H9 (cell line): ENCODE data around the gene FGFR4. TPM values are rescaled to one million over a fixed set of nuclear protein-coding genes. Genes with fewer than 3 reads are reported as not detected.

ENCODE experiments used
- DNase-seq: peaks from one replicate; pipeline ENCODE4 v3.0.0-alpha.2; 2017
- H2AFZ ChIP-seq: one replicate; pipeline ENCODE4 v1.6.1; 2013; ENCODE audit warnings: mild to moderate bottlenecking, low read length, control low read depth, moderate library complexity
- H2AK5ac ChIP-seq: 2 replicates; pipeline ENCODE4 v1.6.1; 2013; ENCODE audit warnings: low read length, control low read depth, mixed read lengths; ENCODE audit not compliant: insufficient read length
- H2BK120ac ChIP-seq: one replicate; pipeline ENCODE4 v1.6.1; 2013; ENCODE audit warnings: low read depth, mild to moderate bottlenecking, low read length, control low read depth, inconsistent platforms; ENCODE audit not compliant: poor library complexity, severe bottlenecking
- H2BK12ac ChIP-seq: 2 replicates; pipeline ENCODE4 v1.6.1; 2013; ENCODE audit warnings: low read length, control low read depth, mixed read lengths, low read depth; ENCODE audit not compliant: insufficient read length
- H2BK15ac ChIP-seq: 2 replicates; pipeline ENCODE4 v1.6.1; 2013; ENCODE audit warnings: low read depth, low read length, control low read depth
- H2BK20ac ChIP-seq: one replicate; pipeline ENCODE4 v1.6.1; 2013; ENCODE audit warnings: low read depth, mild to moderate bottlenecking, low read length, control low read depth, inconsistent platforms; ENCODE audit not compliant: poor library complexity, severe bottlenecking
- H2BK5ac ChIP-seq: 2 replicates; pipeline ENCODE4 v1.6.1; 2013; ENCODE audit warnings: low read length, control low read depth, mixed read lengths; ENCODE audit not compliant: insufficient read length
- H3K14ac ChIP-seq: 2 replicates; pipeline ENCODE4 v1.6.1; 2013; ENCODE audit warnings: low read length, control low read depth; ENCODE audit not compliant: insufficient read depth
- H3K18ac ChIP-seq: 2 replicates; pipeline ENCODE4 v1.6.1; 2013; ENCODE audit warnings: low read depth, mild to moderate bottlenecking, mixed read lengths, low read length, control low read depth; ENCODE audit not compliant: insufficient read length
- H3K23ac ChIP-seq: 2 replicates; pipeline ENCODE4 v1.6.1; 2013; ENCODE audit warnings: low read length, control low read depth, mixed read lengths, low read depth; ENCODE audit not compliant: insufficient read length
- H3K23me2 ChIP-seq: 2 replicates; pipeline ENCODE4 v1.6.1; 2013; ENCODE audit warnings: low read depth, mild to moderate bottlenecking, mixed read lengths, low read length, control low read depth; ENCODE audit not compliant: insufficient read length, poor library complexity, severe bottlenecking
- H3K27ac ChIP-seq: 2 replicates; pipeline ENCODE4 v1.5.1; 2013; ENCODE audit warnings: low read length, control low read depth, mixed read lengths, low read depth; ENCODE audit not compliant: insufficient read length
- H3K27me3 ChIP-seq: 2 replicates; pipeline ENCODE4 v1.6.1; 2013; ENCODE audit warnings: low read length, control low read depth, inconsistent platforms; ENCODE audit not compliant: insufficient read depth
- H3K4ac ChIP-seq: 2 replicates; pipeline ENCODE4 v1.6.1; 2013; ENCODE audit warnings: low read depth, mild to moderate bottlenecking, control low read depth, inconsistent platforms, low read length, moderate library complexity
- H3K4me1 ChIP-seq: 2 replicates; pipeline ENCODE4 v1.6.1; 2013; ENCODE audit warnings: low read length, control low read depth, inconsistent platforms; ENCODE audit not compliant: insufficient read depth
- H3K4me2 ChIP-seq: 2 replicates; pipeline ENCODE4 v1.6.1; 2013; ENCODE audit warnings: low read length, control low read depth, mixed read lengths; ENCODE audit not compliant: insufficient read length, insufficient read depth
- H3K56ac ChIP-seq: 2 replicates; pipeline ENCODE4 v1.6.1; 2013; ENCODE audit warnings: low read depth, mild to moderate bottlenecking, mixed read lengths, low read length, control low read depth; ENCODE audit not compliant: insufficient read length
- H3K79me1 ChIP-seq: 2 replicates; pipeline ENCODE4 v1.6.1; 2013; ENCODE audit warnings: low read depth, mild to moderate bottlenecking, moderate library complexity, low read length, control low read depth, inconsistent platforms; ENCODE audit not compliant: insufficient read depth, poor library complexity, severe bottlenecking
- H3K79me2 ChIP-seq: 2 replicates; pipeline ENCODE4 v1.6.1; 2013; ENCODE audit warnings: low read length, control low read depth, inconsistent platforms; ENCODE audit not compliant: insufficient read depth
- H3K9ac ChIP-seq: 2 replicates; pipeline ENCODE4 v1.6.1; 2013; ENCODE audit warnings: low read length, control low read depth, mixed read lengths; ENCODE audit not compliant: insufficient read length; ENCODE audit errors: extremely low read depth
- H3K9me3 ChIP-seq: one replicate; pipeline ENCODE4 v1.6.1; 2013; ENCODE audit warnings: low read depth, low read length, inconsistent platforms; ENCODE audit not compliant: control insufficient read depth
- H3T11ph ChIP-seq: one replicate; pipeline ENCODE4 v1.6.1; 2013; ENCODE audit warnings: mild to moderate bottlenecking, low read length, control low read depth, inconsistent platforms
- H4K20me1 ChIP-seq: one replicate; pipeline ENCODE4 v1.6.1; 2013; ENCODE audit not compliant: control insufficient read depth, insufficient read length, insufficient read depth
- H4K5ac ChIP-seq: 2 replicates; pipeline ENCODE4 v1.6.1; 2013; ENCODE audit warnings: low read depth, mild to moderate bottlenecking, mixed read lengths, low read length, control low read depth; ENCODE audit not compliant: insufficient read length
- H4K8ac ChIP-seq: replicated peaks from 2 replicates; pipeline ENCODE4 v1.6.1; 2013; ENCODE audit warnings: low read length, control low read depth, mixed read lengths, low read depth; ENCODE audit not compliant: insufficient read length
- H4K91ac ChIP-seq: 2 replicates; pipeline ENCODE4 v1.6.1; 2013; ENCODE audit warnings: low read depth, mild to moderate bottlenecking, moderate library complexity, mixed read lengths, low read length, control low read depth; ENCODE audit not compliant: insufficient read length
- H3K27ac Mint-ChIP-seq, 3 experiments: 2 replicates in 2 of 3; 3 replicates in 1 of 3; pipeline ENCODE4 v1.8.0; 2020 to 2021; ENCODE audit warnings: mixed read lengths in 3 of 3, mild to moderate bottlenecking in 1 of 3, moderate library complexity in 1 of 3
- H3K27me3 Mint-ChIP-seq: 2 replicates; pipeline ENCODE4 v1.8.0; 2021; ENCODE audit warnings: low read depth, mild to moderate bottlenecking, moderate library complexity, mixed read lengths
- H3K36me3 Mint-ChIP-seq, 3 experiments: 2 replicates in 2 of 3; 3 replicates in 1 of 3; pipeline ENCODE4 v1.8.0; 2020 to 2021; ENCODE audit warnings: low read depth in 3 of 3, mixed read lengths in 3 of 3; ENCODE audit not compliant: insufficient read depth in 1 of 3
- H3K4me1 Mint-ChIP-seq, 2 experiments: 2 replicates each; pipeline ENCODE4 v1.8.0; 2020; ENCODE audit warnings: mixed read lengths in 2 of 2
- H3K4me3 Mint-ChIP-seq, 2 experiments: 2 replicates in 1 of 2; 3 replicates in 1 of 2; pipeline ENCODE4 v1.8.0; 2020 to 2021; ENCODE audit warnings: mild to moderate bottlenecking in 2 of 2, mixed read lengths in 2 of 2, moderate library complexity in 1 of 2
- H3K9me3 Mint-ChIP-seq, 2 experiments: 2 replicates in 1 of 2; 3 replicates in 1 of 2; pipeline ENCODE4 v1.8.0; 2020; ENCODE audit warnings: mild to moderate bottlenecking in 2 of 2, mixed read lengths in 2 of 2, moderate library complexity in 1 of 2
- CTCF ChIP-seq: fragments of 200-600 bp; sonication (generic); conservative IDR thresholded peaks from 3 replicates; pipeline ENCODE4 v1.8.0; 2021; ENCODE audit warnings: antibody characterized with exemption, mild to moderate bottlenecking
- WGBS: extraction: QIAGEN DNeasy Blood & Tissue Kit; methylation state at CpG from one replicate; pipeline ENCODE4 v1.1.7; 2013; ENCODE audit warnings: missing lambda C conversion rate, low lambda C conversion rate, mixed read lengths; ENCODE audit not compliant: insufficient read length; ENCODE audit errors: extremely low coverage; 5-methylcytosine and 5-hydroxymethylcytosine counted together
- total RNA-seq: library from RNA; stranded (reverse); gene quantifications from 2 replicates; pipeline ENCODE4 v1.2.1, GENCODE V29; 2021

Gene FGFR4
- total RNA-seq, 1 experiment from 2014 or later = 52.8 TPM

DNA sequence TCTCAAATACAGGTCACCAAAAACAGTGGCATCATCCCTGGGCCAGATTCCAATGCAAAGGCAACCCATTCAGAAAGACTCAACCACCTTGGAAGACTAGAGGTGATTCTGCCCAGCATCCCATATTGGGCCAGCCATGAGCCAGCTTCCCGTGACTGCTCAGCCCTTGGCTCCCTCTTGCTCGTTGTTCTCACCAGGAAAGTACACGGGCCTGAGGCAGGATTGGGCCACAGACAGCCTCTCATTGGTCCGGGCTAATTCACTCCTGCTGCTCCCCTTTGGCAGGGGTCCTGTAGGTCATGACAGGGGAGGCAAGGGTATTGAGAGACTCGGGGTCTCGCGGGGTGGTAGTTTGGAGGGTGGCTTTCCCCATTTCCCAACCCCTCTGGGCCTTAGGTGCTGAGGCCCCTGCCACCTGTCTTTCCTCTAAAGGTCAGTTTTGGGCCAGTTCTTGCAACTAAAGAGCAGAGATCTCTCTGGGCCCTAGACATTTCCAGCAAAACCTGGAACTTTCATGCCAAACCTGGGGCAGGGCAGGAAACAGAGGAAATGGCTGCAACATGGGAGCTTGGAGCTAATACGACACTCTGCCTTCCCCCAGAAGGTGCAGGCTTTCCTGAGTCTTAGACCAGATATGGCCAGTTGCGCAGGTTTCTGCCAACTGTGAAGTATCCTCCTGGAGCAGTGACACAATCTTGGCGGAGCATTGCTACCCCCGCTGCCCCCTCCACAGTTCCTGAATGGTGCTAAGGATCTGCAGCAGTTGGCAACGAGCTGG is 22.0 kb upstream of the FGFR4 start:
- H3K27ac Mint-ChIP-seq = no peak overlapping the region; a peak in 1 of 7 replicates
- Histone ChIP-seq H3K18ac (no peak overlapping the region), H2AK5ac (no peak overlapping the region), H2BK5ac (no peak overlapping the region), H3K23ac (no peak overlapping the region), H2BK120ac (no peak overlapping the region), H4K5ac (no peak overlapping the region), H3K14ac (no peak overlapping the region), H2BK12ac (no peak overlapping the region), H3K9me3 (no peaks in the 10 kb centered on the region), H3T11ph (no peak overlapping the region), H3K4ac (no peak overlapping the region), H3K56ac (no peak overlapping the region), H3K23me2 (no peaks in the 10 kb centered on the region), H3K79me1 (no peaks in the 10 kb centered on the region), H4K91ac (no peak overlapping the region), H3K9ac (no peak overlapping the region), H2AFZ (no peak overlapping the region), H3K27me3 (no peaks in the 10 kb centered on the region), H3K4me2 (no peak overlapping the region), H2BK20ac (no peak overlapping the region), H3K4me1 (no peaks in the 10 kb centered on the region), H3K27ac (no peak overlapping the region), H3K79me2 (no peaks in the 10 kb centered on the region), H4K8ac (no peak overlapping the region), H4K20me1 (no peaks in the 10 kb centered on the region), H2BK15ac (no peak overlapping the region)
- H3K4me3 Mint-ChIP-seq = no peak overlapping the region
- peaks cover 8 to 36% (median 15%) of the 10 kb centered on the region in 3 experiments for H3K36me3 Mint-ChIP-seq
- H3K4me1 Mint-ChIP-seq = peaks cover 0 to 4% of the 10 kb centered on the region in 2 experiments; a peak in 2 of 4 replicates
- DNase-seq = no peak
- WGBS = no CpG with 5 or more reads among the region's 12 CpGs
- H3K9me3 Mint-ChIP-seq = no peaks in the 10 kb centered on the region
- no peaks in the 10 kb centered on the region for H3K27me3 Mint-ChIP-seq
- no peak for TF ChIP-seq CTCF
